ENCODE measurements around the gene HFE. TPM values are rescaled to one million over a fixed set of nuclear protein-coding genes. Genes with fewer than 3 reads are reported as not detected.

HFE gene
- polyA plus RNA-seq, 1 donor (not counting 4 experiments of a cell fraction or from before 2014, with no cell fraction given), result 18.4 TPM

GRCh38 chr6:26123675-26123946 lies 36.4 kb downstream of the HFE start:
- DNase-seq (ENCODE audit: low read depth, low spot score), result no peak
- peak overlapping the region; percentile 98 for H3K9ac ChIP-seq (ENCODE audit: control insufficient read depth, extremely low read depth, insufficient read depth, low read length)
- FAIRE-seq, result no peak
- H3K27ac ChIP-seq (ENCODE audit: control insufficient read depth, insufficient read depth, low read length), result peak overlapping the region; percentile 94
- H3K79me2 ChIP-seq (ENCODE audit: control insufficient read depth, insufficient read depth, low read length), result peaks cover 21% of the 10 kb centered on the region
- no peaks in the 10 kb centered on the region for H3K27me3 ChIP-seq (ENCODE audit: control insufficient read depth, extremely low read depth, insufficient read depth, low read length)
- no peaks in the 10 kb centered on the region for H3K9me3 ChIP-seq (ENCODE audit: control insufficient read depth, low read depth, low read length)
- peak overlapping the region; percentile 89 for H3K4me2 ChIP-seq (ENCODE audit: control insufficient read depth, extremely low read depth, insufficient read depth, low read depth, low read length)
- no peak overlapping the region for H2AFZ ChIP-seq (ENCODE audit: control insufficient read depth, low read length)
- peaks cover 32% of the 10 kb centered on the region for H3K4me1 ChIP-seq (ENCODE audit: control insufficient read depth, extremely low read depth, insufficient read depth, low read length)
- no peaks in the 10 kb centered on the region for H3K9me1 ChIP-seq (ENCODE audit: control insufficient read depth, extremely low read depth, insufficient read depth, low read length)
- H3K36me3 ChIP-seq (ENCODE audit: control insufficient read depth in 2 of 2, extremely low read depth in 1 of 2, insufficient read depth in 2 of 2, low read length in 2 of 2), result peaks cover 0 to 6% of the 10 kb centered on the region in 2 experiments
- peaks cover 11% of the 10 kb centered on the region for H4K20me1 ChIP-seq (ENCODE audit: control insufficient read depth, extremely low read depth, insufficient read depth, low read length)
- H3K4me3 ChIP-seq (ENCODE audit: control insufficient read depth in 2 of 3, extremely low read depth in 1 of 3, insufficient read depth in 2 of 3, low read depth in 1 of 3, low read length in 3 of 3), result peak overlapping the region; percentile 86 to 99 (median 91)
- dilution Hi-C loops (cut with MboI; ENCODE audit: extremely low pct_ligation_motif_present, low sequenced_read_pairs), result no loop called here
- no peak for TF ChIP-seq CTCF (optimal IDR thresholded peaks at IDR 0.05 in 1 of 3, IDR thresholded peaks at IDR 0.05 in 1 of 3, conservative IDR thresholded peaks at IDR 0.05 in 1 of 3; ENCODE audit: extremely low read depth in 1 of 3, insufficient read depth in 2 of 3, low read length in 3 of 3)
- no peak for TF ChIP-seq EZH2 (IDR thresholded peaks at IDR 0.05; ENCODE audit: low read length)

GRCh38 chr6:26123947-26124780 lies 36.9 kb downstream of the HFE start:
- Histone ChIP-seq H2AFZ (ENCODE audit: control insufficient read depth, low read length) (no peak overlapping the region), H3K27me3 (ENCODE audit: control insufficient read depth, extremely low read depth, insufficient read depth, low read length) (no peaks in the 10 kb centered on the region), H4K20me1 (ENCODE audit: control insufficient read depth, extremely low read depth, insufficient read depth, low read length) (peaks cover 11% of the 10 kb centered on the region), H3K36me3 (ENCODE audit: control insufficient read depth in 2 of 2, extremely low read depth in 1 of 2, insufficient read depth in 2 of 2, low read length in 2 of 2) (peaks cover 0 to 6% of the 10 kb centered on the region in 2 experiments), H3K9me1 (ENCODE audit: control insufficient read depth, extremely low read depth, insufficient read depth, low read length) (no peaks in the 10 kb centered on the region), H3K79me2 (ENCODE audit: control insufficient read depth, insufficient read depth, low read length) (peaks cover 21% of the 10 kb centered on the region), H3K4me2 (ENCODE audit: control insufficient read depth, extremely low read depth, insufficient read depth, low read depth, low read length) (peak overlapping the region; percentile 89), H3K4me3 (ENCODE audit: control insufficient read depth in 2 of 3, extremely low read depth in 1 of 3, insufficient read depth in 2 of 3, low read depth in 1 of 3, low read length in 3 of 3) (peak overlapping the region; percentile 87 to 99 (median 91)), H3K27ac (ENCODE audit: control insufficient read depth, insufficient read depth, low read length) (peak overlapping the region; percentile 94), H3K4me1 (ENCODE audit: control insufficient read depth, extremely low read depth, insufficient read depth, low read length) (peaks cover 32% of the 10 kb centered on the region), H3K9me3 (ENCODE audit: control insufficient read depth, low read depth, low read length) (no peaks in the 10 kb centered on the region), H3K9ac (ENCODE audit: control insufficient read depth, extremely low read depth, insufficient read depth, low read length) (peak overlapping the region; percentile 98)
- dilution Hi-C loops (cut with MboI; ENCODE audit: extremely low pct_ligation_motif_present, low sequenced_read_pairs), result no loop called here
- FAIRE-seq, result peak; percentile 26
- DNase-seq (ENCODE audit: low read depth, low spot score), result peak; percentile 95
- TF ChIP-seq EZH2 (IDR thresholded peaks at IDR 0.05; ENCODE audit: low read length) (no peak), CTCF (optimal IDR thresholded peaks at IDR 0.05 in 1 of 3, IDR thresholded peaks at IDR 0.05 in 1 of 3, conservative IDR thresholded peaks at IDR 0.05 in 1 of 3; ENCODE audit: extremely low read depth in 1 of 3, insufficient read depth in 2 of 3, low read length in 3 of 3) (no peak)

Data from keratinocyte (primary cell).